Neuronal stem cell (in vitro differentiated cells): ENCODE measurements around the gene SRRM4.
A peak's percentile ranks its signal among the peaks of the same experiment; 100 is the strongest.

Experiments
- DNase-seq: peaks from one replicate; pipeline ENCODE4 v3.0.0-alpha.2; 2013; ENCODE audit warnings: low spot score
- H2AFZ ChIP-seq: one replicate; pipeline ENCODE4 v1.6.1; 2013; ENCODE audit warnings: mild to moderate bottlenecking, low read length, inconsistent platforms
- H2AK5ac ChIP-seq: 2 replicates; pipeline ENCODE4 v1.6.1; 2013; ENCODE audit warnings: low read depth, mild to moderate bottlenecking, inconsistent platforms, low read length, moderate library complexity, mixed read lengths
- H2BK120ac ChIP-seq: 2 replicates; pipeline ENCODE4 v1.6.1; 2013; ENCODE audit warnings: low read depth, mild to moderate bottlenecking, inconsistent platforms, low read length, moderate library complexity, mixed read lengths
- H2BK12ac ChIP-seq: one replicate; pipeline ENCODE4 v1.6.1; 2013; ENCODE audit warnings: low read length, inconsistent platforms
- H2BK15ac ChIP-seq: 2 replicates; pipeline ENCODE4 v1.6.1; 2013; ENCODE audit warnings: mild to moderate bottlenecking, low read length, inconsistent platforms, mixed read lengths
- H2BK5ac ChIP-seq: one replicate; pipeline ENCODE4 v1.6.1; 2013; ENCODE audit warnings: inconsistent platforms, mild to moderate bottlenecking, low read length, moderate library complexity
- H3K14ac ChIP-seq: one replicate; pipeline ENCODE4 v1.6.1; 2013; ENCODE audit warnings: low read length, inconsistent platforms
- H3K18ac ChIP-seq: 2 replicates; pipeline ENCODE4 v1.6.1; 2013; ENCODE audit warnings: low read length, inconsistent platforms
- H3K23ac ChIP-seq: 2 replicates; pipeline ENCODE4 v1.6.1; 2013; ENCODE audit warnings: low read depth, mild to moderate bottlenecking, mixed read lengths, low read length, inconsistent platforms; ENCODE audit not compliant: poor library complexity
- H3K27ac ChIP-seq: replicated peaks from 3 replicates; pipeline ENCODE4 v1.5.1; 2013; ENCODE audit warnings: low read length, inconsistent platforms
- H3K27me3 ChIP-seq, 3 experiments: 2 replicates each; pipeline ENCODE4 v1.6.1; 2013; ENCODE audit warnings: low read length in 3 of 3, mild to moderate bottlenecking in 2 of 3, inconsistent platforms in 1 of 3, low read depth in 1 of 3, mixed read lengths in 1 of 3, moderate library complexity in 1 of 3; ENCODE audit not compliant: control insufficient read depth in 3 of 3, insufficient read depth in 3 of 3
- H3K36me3 ChIP-seq, 2 donors: replicated peaks in 1 of 2; 2 replicates each; pipeline ENCODE4 v1.6.1; 2013; ENCODE audit warnings: low read length in 2 of 2; ENCODE audit not compliant: control insufficient read depth in 2 of 2, insufficient read depth in 2 of 2
- H3K4ac ChIP-seq: 2 replicates; pipeline ENCODE4 v1.6.1; 2013; ENCODE audit warnings: inconsistent platforms, mild to moderate bottlenecking, low read length, moderate library complexity
- H3K4me1 ChIP-seq, 2 donors: 1 replicate in 1 of 2; 2 replicates in 1 of 2; pipeline ENCODE4 v1.6.1; 2013; ENCODE audit warnings: low read length in 2 of 2, low read depth in 1 of 2; ENCODE audit not compliant: control insufficient read depth in 2 of 2, insufficient read depth in 1 of 2
- H3K4me2 ChIP-seq: one replicate; pipeline ENCODE4 v1.6.1; 2013; ENCODE audit warnings: mild to moderate bottlenecking, low read length, inconsistent platforms; ENCODE audit not compliant: insufficient read depth, poor library complexity, severe bottlenecking
- H3K4me3 ChIP-seq, 2 donors: 2 replicates each; pipeline ENCODE4 v1.5.1; 2013; ENCODE audit warnings: low read length in 2 of 2, mild to moderate bottlenecking in 2 of 2, inconsistent platforms in 1 of 2, moderate library complexity in 1 of 2
- H3K79me1 ChIP-seq: one replicate; pipeline ENCODE4 v1.6.1; 2013; ENCODE audit warnings: low read depth, mild to moderate bottlenecking, inconsistent platforms, low read length, moderate library complexity
- H3K9ac ChIP-seq: one replicate; pipeline ENCODE4 v1.6.1; 2013; ENCODE audit warnings: mild to moderate bottlenecking, low read depth, low read length, inconsistent platforms; ENCODE audit not compliant: poor library complexity
- H3K9me3 ChIP-seq, 2 donors: replicated peaks in 1 of 2; 2 replicates each; pipeline versions ENCODE3 to v1.6.1; 2013; ENCODE audit warnings: low read length in 2 of 2, mild to moderate bottlenecking in 2 of 2, inconsistent platforms in 1 of 2, low read depth in 1 of 2, mixed read lengths in 1 of 2, moderate library complexity in 1 of 2; ENCODE audit not compliant: control insufficient read depth in 2 of 2, insufficient read depth in 1 of 2
- H4K8ac ChIP-seq: one replicate; pipeline ENCODE4 v1.6.1; 2013; ENCODE audit warnings: low read depth, mild to moderate bottlenecking, inconsistent platforms, low read length, moderate library complexity
- H4K91ac ChIP-seq: one replicate; pipeline ENCODE4 v1.6.1; 2013; ENCODE audit warnings: low read length, low read depth, mild to moderate bottlenecking, inconsistent platforms; ENCODE audit not compliant: poor library complexity
- WGBS, 2 donors: extraction: QIAGEN DNeasy Blood & Tissue Kit; methylation state at CpG; one replicate each; pipeline ENCODE4 v1.1.7; 2013; ENCODE audit warnings: missing lambda C conversion rate in 2 of 2, mixed read lengths in 1 of 2; ENCODE audit not compliant: insufficient read length in 2 of 2, insufficient replicate concordance in 1 of 2; ENCODE audit errors: extremely low coverage in 2 of 2; 5-methylcytosine and 5-hydroxymethylcytosine counted together

The SRRM4 gene

GRCh38 chr12:119052001-119052400 is 70.7 kb downstream of the SRRM4 start:
- Histone ChIP-seq H3K18ac (no peak overlapping the region), H3K79me1 (no peaks in the 10 kb centered on the region), H2BK15ac (no peak overlapping the region), H3K9me3 (no peaks in the 10 kb centered on the region), H4K91ac (no peak overlapping the region), H3K14ac (no peak overlapping the region), H3K27ac (no peak overlapping the region), H3K36me3 (no peaks in the 10 kb centered on the region), H3K23ac (no peak overlapping the region), H2AFZ (no peak overlapping the region), H3K27me3 (no peaks in the 10 kb centered on the region), H4K8ac (no peak overlapping the region), H3K9ac (no peak overlapping the region), H3K4ac (no peak overlapping the region), H3K4me2 (no peak overlapping the region), H3K4me3 (no peak overlapping the region), H3K4me1 (no peaks in the 10 kb centered on the region), H2BK12ac (no peak overlapping the region), H2BK5ac (no peak overlapping the region), H2BK120ac (no peak overlapping the region), H2AK5ac (no peak overlapping the region)
- WGBS, 2 donors, result no CpG with 5 or more reads among the region's 5 CpGs
- no peak for DNase-seq

GRCh38 chr12:119055977-119056376 is 74.6 kb downstream of the SRRM4 start:
- H3K4me3 ChIP-seq, result no peak overlapping the region
- no peak overlapping the region for H2BK120ac ChIP-seq
- no peak overlapping the region for H2AK5ac ChIP-seq
- H3K9ac ChIP-seq, result no peak overlapping the region
- no peak overlapping the region for H3K18ac ChIP-seq
- no peak overlapping the region for H2BK12ac ChIP-seq
- H2BK15ac ChIP-seq, result no peak overlapping the region
- H3K36me3 ChIP-seq, result no peaks in the 10 kb centered on the region
- no peak overlapping the region for H3K4ac ChIP-seq
- no peak overlapping the region for H2AFZ ChIP-seq
- H3K4me2 ChIP-seq, result no peak overlapping the region
- no peak for DNase-seq
- H3K27me3 ChIP-seq, result no peaks in the 10 kb centered on the region
- H4K8ac ChIP-seq, result no peak overlapping the region
- no CpG with 5 or more reads among the region's 3 CpGs for WGBS, 2 donors
- H2BK5ac ChIP-seq, result no peak overlapping the region
- H3K79me1 ChIP-seq, result no peaks in the 10 kb centered on the region
- peaks cover 0 to 4% of the 10 kb centered on the region in 2 donors for H3K4me1 ChIP-seq
- H3K9me3 ChIP-seq, result peaks cover 0 to 2% of the 10 kb centered on the region in 2 donors
- H4K91ac ChIP-seq, result no peak overlapping the region
- no peak overlapping the region for H3K23ac ChIP-seq
- H3K27ac ChIP-seq, result no peak overlapping the region
- no peak overlapping the region for H3K14ac ChIP-seq

- peaks cover 0 to 4% of the 10 kb centered on the region in 2 donors for H3K4me1 ChIP-seq
Measured at GRCh38 chr12:119060847-119061796, 79.8 kb downstream of the SRRM4 start.

GRCh38 chr12:119068129-119068856 is 87.0 kb downstream of the SRRM4 start:
- no peak for DNase-seq
- H3K4me3 ChIP-seq, result no peak overlapping the region

More at GRCh38 chr12:119060847-119061796, 79.8 kb downstream of the SRRM4 start:
- Histone ChIP-seq H3K4me2 (no peak overlapping the region), H3K18ac (no peak overlapping the region), H3K23ac (no peak overlapping the region), H2BK120ac (no peak overlapping the region), H3K27ac (no peak overlapping the region), H3K79me1 (no peaks in the 10 kb centered on the region), H2BK5ac (no peak overlapping the region), H3K4me3 (no peak overlapping the region), H2BK12ac (no peak overlapping the region), H3K9ac (no peak overlapping the region), H4K91ac (no peak overlapping the region), H3K36me3 (no peaks in the 10 kb centered on the region), H3K27me3 (no peaks in the 10 kb centered on the region), H2AK5ac (no peak overlapping the region), H2BK15ac (no peak overlapping the region), H3K4ac (no peak overlapping the region), H2AFZ (no peak overlapping the region), H4K8ac (no peak overlapping the region), H3K14ac (no peak overlapping the region), H3K9me3 (peaks cover 0 to 2% of the 10 kb centered on the region in 2 donors)
- WGBS, 2 donors, result no CpG with 5 or more reads among the region's 16 CpGs
- peak; percentile 80 for DNase-seq

More at GRCh38 chr12:119068129-119068856, 87.0 kb downstream of the SRRM4 start:
- Histone ChIP-seq H3K9ac (no peak overlapping the region), H2AK5ac (no peak overlapping the region), H2BK12ac (no peak overlapping the region), H2AFZ (no peak overlapping the region), H2BK5ac (no peak overlapping the region), H3K4me1 (peaks cover 0 to 3% of the 10 kb centered on the region in 2 donors), H4K8ac (no peak overlapping the region), H3K18ac (no peak overlapping the region), H3K4me2 (no peak overlapping the region), H3K9me3 (no peaks in the 10 kb centered on the region), H2BK120ac (no peak overlapping the region), H3K79me1 (no peaks in the 10 kb centered on the region), H3K27me3 (peaks cover 0 to 6% (median 0%) of the 10 kb centered on the region in 3 experiments), H3K14ac (no peak overlapping the region), H3K36me3 (no peaks in the 10 kb centered on the region), H3K23ac (no peak overlapping the region), H2BK15ac (no peak overlapping the region), H3K27ac (no peak overlapping the region), H3K4ac (no peak overlapping the region), H4K91ac (no peak overlapping the region)
- no CpG with 5 or more reads among the region's 9 CpGs for WGBS, 2 donors
